Ovary (tissue), 3 donors: ENCODE measurements around the gene RPS6KA3.

ENCODE experiments used
- POLR2A ChIP-seq: fragments of 450-650 bp; IDR thresholded peaks from one replicate; pipeline ENCODE4 v1.6.1; 2017; ENCODE audit warnings: antibody characterized with exemption, mild to moderate bottlenecking, moderate library complexity
- TF ChIP-seq, protein P1 (sequence below), 3 donors: fragments of 450-650 bp in 2 of 3; fragments of 200-600 bp in 1 of 3; IDR thresholded peaks; one replicate each; pipeline versions ENCODE4 v1.5.1 to v1.8.0; 2016 to 2022; ENCODE audit warnings: antibody characterized with exemption in 3 of 3, mild to moderate bottlenecking in 1 of 3
- donor health status: DM: no; HTN: no; CAD: no.

DNA sequence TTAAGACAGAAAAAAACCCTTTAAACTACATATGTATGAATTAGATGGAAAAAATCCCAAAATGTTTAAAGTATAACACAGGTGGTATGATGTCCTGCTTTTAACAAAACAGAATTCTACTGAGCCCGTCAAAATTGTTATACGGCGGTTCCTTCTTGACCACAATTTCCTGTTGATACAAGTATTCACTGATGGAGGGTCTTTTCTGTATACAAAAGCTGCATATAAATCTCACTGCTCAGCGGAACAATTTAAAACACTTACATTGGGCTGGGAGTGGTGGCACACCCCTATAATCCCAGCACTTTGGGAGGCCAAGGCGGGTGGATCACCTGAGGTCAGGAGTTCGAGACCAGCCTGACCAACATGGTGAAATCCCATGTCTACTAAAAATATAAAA lies 62.4 kb downstream of the RPS6KA3 start:
- TF ChIP-seq, protein P1, sequence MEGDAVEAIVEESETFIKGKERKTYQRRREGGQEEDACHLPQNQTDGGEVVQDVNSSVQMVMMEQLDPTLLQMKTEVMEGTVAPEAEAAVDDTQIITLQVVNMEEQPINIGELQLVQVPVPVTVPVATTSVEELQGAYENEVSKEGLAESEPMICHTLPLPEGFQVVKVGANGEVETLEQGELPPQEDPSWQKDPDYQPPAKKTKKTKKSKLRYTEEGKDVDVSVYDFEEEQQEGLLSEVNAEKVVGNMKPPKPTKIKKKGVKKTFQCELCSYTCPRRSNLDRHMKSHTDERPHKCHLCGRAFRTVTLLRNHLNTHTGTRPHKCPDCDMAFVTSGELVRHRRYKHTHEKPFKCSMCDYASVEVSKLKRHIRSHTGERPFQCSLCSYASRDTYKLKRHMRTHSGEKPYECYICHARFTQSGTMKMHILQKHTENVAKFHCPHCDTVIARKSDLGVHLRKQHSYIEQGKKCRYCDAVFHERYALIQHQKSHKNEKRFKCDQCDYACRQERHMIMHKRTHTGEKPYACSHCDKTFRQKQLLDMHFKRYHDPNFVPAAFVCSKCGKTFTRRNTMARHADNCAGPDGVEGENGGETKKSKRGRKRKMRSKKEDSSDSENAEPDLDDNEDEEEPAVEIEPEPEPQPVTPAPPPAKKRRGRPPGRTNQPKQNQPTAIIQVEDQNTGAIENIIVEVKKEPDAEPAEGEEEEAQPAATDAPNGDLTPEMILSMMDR (IDR thresholded peaks at IDR 0.05) = no peak
- no peak for TF ChIP-seq POLR2A
